Measurements from ENCODE around the gene TRPM2.
A peak's percentile ranks its signal among the peaks of the same experiment; 100 is the strongest.
"Not testable (repeated sequence)": the region's sequence is repeated elsewhere in the genome, so short reads cannot be mapped to it uniquely, and the experiment has no call there.

The TRPM2 gene

GRCh38 chr21:44375281-44375651, 21.8 kb downstream of the TRPM2 start:
- peak; percentile 47 to 62 for DNase-seq

GRCh38 chr21:44375761-44376241, 22.4 kb downstream of the TRPM2 start:
- no peak for DNase-seq

- DNase-seq: no peak
These were observed 23.2 kb downstream of the TRPM2 start for GRCh38 chr21:44376606-44377005.

- DNase-seq: no peak
These were observed 23.9 kb downstream of the TRPM2 start for GRCh38 chr21:44377201-44377921.

- no peak for DNase-seq
These were observed 24.7 kb downstream of the TRPM2 start for GRCh38 chr21:44377922-44378645.

- no peak for DNase-seq
These were observed 25.5 kb downstream of the TRPM2 start for GRCh38 chr21:44378646-44379514.

- no peak for DNase-seq
These were observed 26.1 kb downstream of the TRPM2 start for GRCh38 chr21:44379515-44379848.

GRCh38 chr21:44379991-44380865, 26.8 kb downstream of the TRPM2 start:
- DNase-seq: no peak

GRCh38 chr21:44380876-44381275, 27.5 kb downstream of the TRPM2 start:
- DNase-seq: no peak

GRCh38 chr21:44381874-44382273, 28.5 kb downstream of the TRPM2 start:
- DNase-seq: no peak

- DNase-seq: no peak
These were observed 29.1 kb downstream of the TRPM2 start for GRCh38 chr21:44382536-44382935.

- DNase-seq: no peak
These were observed 29.8 kb downstream of the TRPM2 start for GRCh38 chr21:44383216-44383615.

GRCh38 chr21:44384968-44385367, 31.5 kb downstream of the TRPM2 start:
- no peak for DNase-seq

GRCh38 chr21:44389335-44389734, 35.9 kb downstream of the TRPM2 start:
- no peak for DNase-seq

GRCh38 chr21:44390886-44391285, 37.5 kb downstream of the TRPM2 start:
- no peak for DNase-seq

GRCh38 chr21:44391345-44392091, 38.1 kb downstream of the TRPM2 start:
- DNase-seq: peak; percentile 38 to 44

GRCh38 chr21:44392185-44392584, 38.8 kb downstream of the TRPM2 start:
- DNase-seq: no peak

GRCh38 chr21:44392916-44393315, 39.5 kb downstream of the TRPM2 start:
- DNase-seq: no peak

- DNase-seq: no peak
These were observed 41.3 kb downstream of the TRPM2 start for GRCh38 chr21:44394733-44395132.

- no peak for DNase-seq
These were observed 41.8 kb downstream of the TRPM2 start for GRCh38 chr21:44395260-44395659.

- DNase-seq: not testable (repeated sequence)
These were observed 43.4 kb downstream of the TRPM2 start for GRCh38 chr21:44396803-44397202.
